ENCODE results near the gene SPACA7. TPM values are rescaled to one million over a fixed set of nuclear protein-coding genes. Genes with fewer than 3 reads are reported as not detected.

SPACA7 gene
- total and polyA plus RNA-seq, 9 of the 15 experiments (the other 6 are each of a cell fraction or from before 2014, with no cell fraction given) = not detected

- TF ChIP-seq ZNF639 (CRISPR knock-in tag; conservative IDR thresholded peaks at IDR 0.05 in 1 of 2, IDR thresholded peaks at IDR 0.05 in 1 of 2) (no peak), BDP1 (IDR thresholded peaks at IDR 0.05; ENCODE audit: insufficient read depth, insufficient read length) (no peak)
These were observed 70.7 kb downstream of the SPACA7 start (continued) for GRCh38 chr13:112446867-112447266.

- Histone ChIP-seq H3K4me3 (no peak overlapping the region), H3K36me3 (ENCODE audit: control insufficient read depth, insufficient read depth, low read length) (no peaks in the 10 kb centered on the region), H3K9me3 (replicated peaks; ENCODE audit: control insufficient read depth, insufficient read depth, low read depth, low read length) (no peaks in the 10 kb centered on the region), H3K27ac (ENCODE audit: extremely low read depth, low read depth, low read length) (no peak overlapping the region), H2AFZ (ENCODE audit: low read depth, low read length) (no peak overlapping the region), H3K79me2 (ENCODE audit: control insufficient read depth, insufficient read depth, low read length) (no peaks in the 10 kb centered on the region), H4K20me1 (replicated peaks; ENCODE audit: control insufficient read depth, insufficient read depth, low read length) (no peaks in the 10 kb centered on the region), H3K4me2 (ENCODE audit: insufficient read depth, low read length) (no peak overlapping the region), H3K27me3 (ENCODE audit: control insufficient read depth in 2 of 2, insufficient read depth in 2 of 2, low read length in 2 of 2) (peaks cover 23 to 64% of the 10 kb centered on the region in 2 experiments; a peak in 4 of 5 replicates), H3K9me1 (ENCODE audit: control insufficient read depth, insufficient read depth, low read length) (no peaks in the 10 kb centered on the region), H3K9ac (ENCODE audit: insufficient read depth in 1 of 2, low read depth in 2 of 2, low read length in 2 of 2) (no peak overlapping the region), H3K4me1 (replicated peaks in 1 of 2; ENCODE audit: control insufficient read depth in 2 of 2, insufficient read depth in 2 of 2, low read length in 2 of 2) (peaks cover 0 to 7% of the 10 kb centered on the region in 2 experiments; a peak in 1 of 5 replicates)
- no peak for TF ChIP-seq ZNF280B (CRISPR knock-in tag; IDR thresholded peaks at IDR 0.05)
- no peak for TF ChIP-seq KHSRP (IDR thresholded peaks at IDR 0.05)
- no peak for TF ChIP-seq HDAC6 (IDR thresholded peaks at IDR 0.05; ENCODE audit: low read depth, low read length)
- no peak for TF ChIP-seq POLR2H (tag; IDR thresholded peaks at IDR 0.05; ENCODE audit: low read depth)
- TF ChIP-seq DMBX1 (CRISPR knock-in tag; IDR thresholded peaks at IDR 0.05; ENCODE audit: borderline replicate concordance) = no peak
- TF ChIP-seq ETS1 (conservative IDR thresholded peaks at IDR 0.05; ENCODE audit: control insufficient read depth, low read depth, low read length) = no peak
- intact Hi-C loops (cut with micrococcal nuclease) = loop anchor here (5.0 kb wide), 1 partner anchor 425 kb away; no protein-coding TSS in a partner anchor
- ChIA-PET POLR2A (no interaction called here), CTCF (ENCODE audit: low intra/inter-chr PET ratio) (no interaction called here)
- in situ Hi-C loops (cut with MboI) = loop anchor here (10.0 kb wide), 1 partner anchor 973 kb away; no protein-coding TSS in a partner anchor
- DNase-seq (ENCODE audit: extremely low read depth in 1 of 4, low spot score in 3 of 4) = no peak
- FAIRE-seq = no peak
- ATAC-seq = no peak
- BruUV-seq (replicated peaks) = no TSS peak
- 0% methylated on average over 2 of the region's 2 CpGs for WGBS (ENCODE audit: insufficient coverage, low coverage, missing lambda C conversion rate)
These were observed 71.2 kb downstream of the SPACA7 start for GRCh38 chr13:112447306-112447705.

Data from K562 (cell line).